Mesendoderm (in vitro differentiated cells): ENCODE data around the gene SPSB1.

ENCODE experiments used
- DNase-seq: peaks from one replicate; pipeline ENCODE4 v3.0.0; 2013
- H2AK5ac ChIP-seq: 2 replicates; pipeline ENCODE4 v1.6.1; 2013; ENCODE audit warnings: low read length, inconsistent platforms
- H2BK120ac ChIP-seq: 2 replicates; pipeline ENCODE4 v1.6.1; 2013; ENCODE audit warnings: low read depth, mild to moderate bottlenecking, low read length, moderate library complexity, mixed read lengths
- H2BK15ac ChIP-seq: replicated peaks from 2 replicates; pipeline ENCODE4 v1.6.1; 2013; ENCODE audit warnings: low read depth, mild to moderate bottlenecking, moderate library complexity
- H2BK5ac ChIP-seq: 2 replicates; pipeline ENCODE4 v1.6.1; 2013; ENCODE audit warnings: low read length, inconsistent platforms
- H3K18ac ChIP-seq: 2 replicates; pipeline ENCODE4 v1.6.1; 2013; ENCODE audit warnings: mild to moderate bottlenecking, low read length, mixed read lengths
- H3K23ac ChIP-seq: one replicate; pipeline ENCODE4 v1.6.1; 2013; ENCODE audit warnings: low read length
- H3K27ac ChIP-seq: 2 replicates; pipeline ENCODE4 v1.5.1; 2013; ENCODE audit warnings: low read depth, mild to moderate bottlenecking, inconsistent platforms, low read length, moderate library complexity
- H3K27me3 ChIP-seq: 2 replicates; pipeline ENCODE4 v1.6.1; 2013; ENCODE audit warnings: low read length, control low read depth, mild to moderate bottlenecking, inconsistent platforms; ENCODE audit not compliant: insufficient read depth, poor library complexity
- H3K36me3 ChIP-seq: 2 replicates; pipeline ENCODE4 v1.6.1; 2013; ENCODE audit warnings: low read length, inconsistent platforms; ENCODE audit not compliant: control insufficient read depth, insufficient read depth
- H3K4ac ChIP-seq: one replicate; pipeline ENCODE4 v1.6.1; 2013; ENCODE audit warnings: low read depth, mild to moderate bottlenecking, low read length, moderate library complexity
- H3K4me1 ChIP-seq: 2 replicates; pipeline ENCODE4 v1.6.1; 2013; ENCODE audit warnings: low read depth, low read length, inconsistent platforms; ENCODE audit not compliant: control insufficient read depth
- H3K4me2 ChIP-seq: 2 replicates; pipeline ENCODE4 v1.6.1; 2013; ENCODE audit warnings: low read length
- H3K4me3 ChIP-seq: 2 replicates; pipeline ENCODE4 v1.5.1; 2013; ENCODE audit warnings: mild to moderate bottlenecking, low read length
- H3K56ac ChIP-seq: one replicate; pipeline ENCODE4 v1.6.1; 2013; ENCODE audit warnings: low read length
- H3K79me1 ChIP-seq: 2 replicates; pipeline ENCODE4 v1.6.1; 2013; ENCODE audit warnings: low read length, inconsistent platforms
- H3K79me2 ChIP-seq: 2 replicates; pipeline ENCODE4 v1.6.1; 2013; ENCODE audit warnings: mild to moderate bottlenecking, low read length; ENCODE audit not compliant: control insufficient read depth, insufficient read depth
- H3K9ac ChIP-seq: 2 replicates; pipeline ENCODE4 v1.6.1; 2013; ENCODE audit warnings: low read length, inconsistent platforms
- H4K5ac ChIP-seq: one replicate; pipeline ENCODE4 v1.6.1; 2013; ENCODE audit warnings: low read length
- H4K8ac ChIP-seq: one replicate; pipeline ENCODE4 v1.6.1; 2013; ENCODE audit warnings: low read depth, mild to moderate bottlenecking, control low read depth, low read length, moderate library complexity
- WGBS: extraction: QIAGEN DNeasy Blood & Tissue Kit; methylation state at CpG from one replicate; pipeline ENCODE4 v1.1.7; 2013; ENCODE audit warnings: low lambda C conversion rate, missing lambda C conversion rate; ENCODE audit not compliant: insufficient coverage; ENCODE audit errors: extremely low coverage; 5-methylcytosine and 5-hydroxymethylcytosine counted together

SPSB1 gene

DNA sequence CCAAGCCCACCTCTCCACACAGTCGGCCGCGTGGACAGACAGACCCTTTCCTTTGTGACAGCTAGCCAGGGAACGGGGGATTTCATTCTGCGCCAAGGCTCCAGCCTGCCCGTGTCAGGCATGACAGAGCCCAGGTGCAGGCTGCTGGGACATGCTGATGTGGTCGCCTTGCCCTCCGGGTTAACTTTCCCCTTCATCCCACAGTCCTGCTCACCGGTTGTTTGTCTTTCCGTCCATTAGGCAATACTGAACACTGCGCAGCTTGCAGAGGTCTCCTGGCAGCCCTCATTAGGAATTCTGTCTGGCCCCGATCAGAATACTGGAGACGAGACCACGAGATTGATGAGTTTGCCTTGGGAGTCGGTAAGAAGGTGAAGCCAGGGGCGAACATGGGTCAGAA, 62.8 kb downstream of the SPSB1 start:
- H3K27ac ChIP-seq = no peak overlapping the region
- no peaks in the 10 kb centered on the region for H3K27me3 ChIP-seq
- no peak overlapping the region for H3K4me2 ChIP-seq
- H3K36me3 ChIP-seq = no peaks in the 10 kb centered on the region
- H2AK5ac ChIP-seq = no peak overlapping the region
- H2BK5ac ChIP-seq = no peak overlapping the region
- H2BK120ac ChIP-seq = no peak overlapping the region
- no peaks in the 10 kb centered on the region for H3K79me1 ChIP-seq
- H3K56ac ChIP-seq = no peak overlapping the region
- no peak overlapping the region for H3K4ac ChIP-seq
- no peaks in the 10 kb centered on the region for H3K4me1 ChIP-seq
- H2BK15ac ChIP-seq = no peak overlapping the region
- no peaks in the 10 kb centered on the region for H3K79me2 ChIP-seq
- H3K23ac ChIP-seq = no peak overlapping the region
- no CpG with 5 or more reads among the region's 16 CpGs for WGBS
- H3K4me3 ChIP-seq = no peak overlapping the region
- no peak overlapping the region for H3K9ac ChIP-seq
- no peak overlapping the region for H3K18ac ChIP-seq
- no peak overlapping the region for H4K5ac ChIP-seq
- no peak for DNase-seq
- H4K8ac ChIP-seq = no peak overlapping the region

DNA sequence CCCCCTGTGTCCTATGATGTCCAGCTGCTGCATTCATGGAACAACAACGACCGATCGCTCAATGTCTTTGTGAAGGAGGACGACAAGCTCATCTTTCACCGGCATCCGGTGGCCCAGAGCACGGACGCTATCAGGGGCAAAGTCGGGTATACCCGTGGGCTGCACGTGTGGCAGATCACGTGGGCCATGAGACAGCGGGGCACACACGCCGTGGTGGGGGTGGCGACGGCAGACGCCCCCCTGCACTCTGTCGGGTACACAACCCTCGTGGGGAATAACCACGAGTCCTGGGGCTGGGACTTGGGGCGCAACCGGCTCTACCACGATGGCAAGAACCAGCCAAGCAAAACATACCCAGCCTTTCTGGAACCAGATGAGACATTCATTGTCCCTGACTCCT, 63.3 kb downstream of the SPSB1 start:
- no peaks in the 10 kb centered on the region for H3K79me1 ChIP-seq
- no peak overlapping the region for H2BK120ac ChIP-seq
- DNase-seq = no peak
- no peaks in the 10 kb centered on the region for H3K36me3 ChIP-seq
- H3K79me2 ChIP-seq = no peaks in the 10 kb centered on the region
- no peak overlapping the region for H3K4me2 ChIP-seq
- no CpG with 5 or more reads among the region's 24 CpGs for WGBS
- no peak overlapping the region for H2AK5ac ChIP-seq
- no peak overlapping the region for H3K23ac ChIP-seq
- H3K4ac ChIP-seq = no peak overlapping the region
- no peaks in the 10 kb centered on the region for H3K27me3 ChIP-seq
- H3K9ac ChIP-seq = no peak overlapping the region
- H2BK5ac ChIP-seq = no peak overlapping the region
- no peak overlapping the region for H3K27ac ChIP-seq
- no peaks in the 10 kb centered on the region for H3K4me1 ChIP-seq
- no peak overlapping the region for H4K5ac ChIP-seq
- no peak overlapping the region for H2BK15ac ChIP-seq
- H3K56ac ChIP-seq = no peak overlapping the region
- H3K18ac ChIP-seq = no peak overlapping the region
- no peak overlapping the region for H3K4me3 ChIP-seq
- no peak overlapping the region for H4K8ac ChIP-seq

GRCh38 chr1:9356829-9357466, 64.3 kb downstream of the SPSB1 start:
- WGBS = 100% methylated on average over 1 of the region's 2 CpGs
- H3K4me1 ChIP-seq = no peaks in the 10 kb centered on the region
- no peak overlapping the region for H4K5ac ChIP-seq
- no peak overlapping the region for H2BK15ac ChIP-seq
- H3K27me3 ChIP-seq = no peaks in the 10 kb centered on the region
- H3K23ac ChIP-seq = no peak overlapping the region
- no peak overlapping the region for H2AK5ac ChIP-seq
- no peak overlapping the region for H2BK5ac ChIP-seq
- no peaks in the 10 kb centered on the region for H3K79me2 ChIP-seq
- no peak overlapping the region for H3K4me2 ChIP-seq
- no peak overlapping the region for H4K8ac ChIP-seq
- no peak overlapping the region for H3K27ac ChIP-seq
- no peaks in the 10 kb centered on the region for H3K79me1 ChIP-seq
- H3K18ac ChIP-seq = no peak overlapping the region
- H2BK120ac ChIP-seq = no peak overlapping the region
- no peaks in the 10 kb centered on the region for H3K36me3 ChIP-seq
- H3K56ac ChIP-seq = no peak overlapping the region
- H3K4me3 ChIP-seq = no peak overlapping the region
- DNase-seq = no peak
- no peak overlapping the region for H3K9ac ChIP-seq
- H3K4ac ChIP-seq = no peak overlapping the region

GRCh38 chr1:9357958-9358357, 65.3 kb downstream of the SPSB1 start:
- Histone ChIP-seq H3K18ac (no peak overlapping the region), H3K23ac (no peak overlapping the region), H3K79me1 (no peaks in the 10 kb centered on the region), H3K4me3 (no peak overlapping the region), H3K56ac (no peak overlapping the region), H4K5ac (no peak overlapping the region), H4K8ac (no peak overlapping the region), H2BK5ac (no peak overlapping the region), H2AK5ac (no peak overlapping the region), H3K4ac (no peak overlapping the region), H3K36me3 (no peaks in the 10 kb centered on the region), H3K4me2 (no peak overlapping the region), H2BK120ac (no peak overlapping the region), H2BK15ac (no peak overlapping the region), H3K79me2 (no peaks in the 10 kb centered on the region), H3K27me3 (no peaks in the 10 kb centered on the region), H3K4me1 (no peaks in the 10 kb centered on the region), H3K9ac (no peak overlapping the region), H3K27ac (no peak overlapping the region)
- no peak for DNase-seq
- no CpG with 5 or more reads among the region's 8 CpGs for WGBS

GRCh38 chr1:9360371-9361064, 67.8 kb downstream of the SPSB1 start:
- Histone ChIP-seq H3K79me2 (no peaks in the 10 kb centered on the region), H3K27me3 (no peaks in the 10 kb centered on the region), H3K4me3 (no peak overlapping the region), H2AK5ac (no peak overlapping the region), H2BK15ac (no peak overlapping the region), H2BK120ac (no peak overlapping the region), H3K27ac (no peak overlapping the region), H3K56ac (no peak overlapping the region), H3K4me2 (no peak overlapping the region), H3K4me1 (no peaks in the 10 kb centered on the region), H3K18ac (no peak overlapping the region), H3K4ac (no peak overlapping the region), H3K36me3 (no peaks in the 10 kb centered on the region), H4K8ac (no peak overlapping the region), H2BK5ac (no peak overlapping the region), H4K5ac (no peak overlapping the region), H3K9ac (no peak overlapping the region), H3K23ac (no peak overlapping the region), H3K79me1 (no peaks in the 10 kb centered on the region)
- no CpG with 5 or more reads among the region's 20 CpGs for WGBS
- no peak for DNase-seq
